ENCODE data around the gene CELSR1. TPM values are rescaled to one million over a fixed set of nuclear protein-coding genes. Genes with fewer than 3 reads are reported as not detected.

The CELSR1 gene
- total RNA-seq, 2 experiments from 2014 or later, result 1.0 to 1.1 TPM

GRCh38 chr22:46478083-46478551 lies 59.3 kb downstream of the CELSR1 start:
- Mint-ChIP-seq H3K27ac (no peak overlapping the region), H3K4me3 (no peak overlapping the region), H3K27me3 (peaks cover 4% of the 10 kb centered on the region), H3K4me1 (ENCODE audit: low read depth) (peaks cover 20% of the 10 kb centered on the region), H3K9me3 (no peaks in the 10 kb centered on the region), H3K36me3 (ENCODE audit: low read depth) (no peaks in the 10 kb centered on the region)
- no peak for TF ChIP-seq CTCF (IDR thresholded peaks at IDR 0.05)
- Histone ChIP-seq H3K36me3 (ENCODE audit: insufficient read depth, low read length) (no peaks in the 10 kb centered on the region), H3K27ac (ENCODE audit: low read depth in 1 of 2, low read length in 2 of 2) (no peak overlapping the region), H3K4me1 (ENCODE audit: insufficient read depth, low read length) (no peaks in the 10 kb centered on the region), H3K9me3 (ENCODE audit: control insufficient read depth in 1 of 2, insufficient read depth in 1 of 2, low read length in 2 of 2) (no peaks in the 10 kb centered on the region), H3K27me3 (ENCODE audit: control insufficient read depth in 1 of 2, insufficient read depth in 2 of 2, low read length in 2 of 2) (no peaks in the 10 kb centered on the region), H3K4me3 (ENCODE audit: low read length) (no peak overlapping the region)
- CTCF ChIA-PET, result no interaction called here
- intact Hi-C loops (cut with DNase I, micrococcal nuclease), result no loop called here
- POLR2A ChIA-PET, result no interaction called here
- ATAC-seq (ENCODE audit: poor library complexity) (no peak), DNase-seq (no peak)

- CTCF ChIA-PET, result no interaction called here
- no peaks in the 10 kb centered on the region for H3K36me3 ChIP-seq (ENCODE audit: insufficient read depth, low read length)
- intact Hi-C loops (cut with DNase I, micrococcal nuclease), result no loop called here
- H3K27ac Mint-ChIP-seq, result no peak overlapping the region
- H3K4me3 ChIP-seq (ENCODE audit: low read length), result no peak overlapping the region
- H3K27ac ChIP-seq (ENCODE audit: low read depth in 1 of 2, low read length in 2 of 2), result no peak overlapping the region
- H3K4me1 Mint-ChIP-seq (ENCODE audit: low read depth), result peaks cover 16% of the 10 kb centered on the region
- peak overlapping the region; percentile 5 for H3K4me3 Mint-ChIP-seq
- no peaks in the 10 kb centered on the region for H3K36me3 Mint-ChIP-seq (ENCODE audit: low read depth)
- H3K27me3 Mint-ChIP-seq, result peaks cover 4% of the 10 kb centered on the region
- no peak for TF ChIP-seq CTCF (IDR thresholded peaks at IDR 0.05)
- no peaks in the 10 kb centered on the region for H3K4me1 ChIP-seq (ENCODE audit: insufficient read depth, low read length)
- ATAC-seq (ENCODE audit: poor library complexity) (peak; percentile 55), DNase-seq (peak in 2 of 14 experiments; percentile 50 to 56)
- no peaks in the 10 kb centered on the region for H3K27me3 ChIP-seq (ENCODE audit: control insufficient read depth in 1 of 2, insufficient read depth in 2 of 2, low read length in 2 of 2)
- H3K9me3 Mint-ChIP-seq, result no peaks in the 10 kb centered on the region
- H3K9me3 ChIP-seq (ENCODE audit: control insufficient read depth in 1 of 2, insufficient read depth in 1 of 2, low read length in 2 of 2), result no peaks in the 10 kb centered on the region
- POLR2A ChIA-PET, result no interaction called here
Measured at GRCh38 chr22:46476547-46476941, 60.9 kb downstream of the CELSR1 start.

GRCh38 chr22:46473896-46474557 lies 63.4 kb downstream of the CELSR1 start:
- no peak for TF ChIP-seq CTCF (IDR thresholded peaks at IDR 0.05)
- ATAC-seq (ENCODE audit: poor library complexity) (no peak), DNase-seq (no peak)
- Mint-ChIP-seq H3K4me3 (no peak overlapping the region), H3K36me3 (ENCODE audit: low read depth) (no peaks in the 10 kb centered on the region), H3K27me3 (peaks cover 2% of the 10 kb centered on the region), H3K9me3 (no peaks in the 10 kb centered on the region), H3K4me1 (ENCODE audit: low read depth) (peaks cover 9% of the 10 kb centered on the region), H3K27ac (no peak overlapping the region)
- H3K27me3 ChIP-seq (ENCODE audit: control insufficient read depth in 1 of 2, insufficient read depth in 2 of 2, low read length in 2 of 2), result no peaks in the 10 kb centered on the region
- no peak overlapping the region for H3K27ac ChIP-seq (ENCODE audit: low read depth in 1 of 2, low read length in 2 of 2)
- ChIA-PET POLR2A (no interaction called here), CTCF (no interaction called here)
- no peaks in the 10 kb centered on the region for H3K4me1 ChIP-seq (ENCODE audit: insufficient read depth, low read length)
- H3K9me3 ChIP-seq (ENCODE audit: control insufficient read depth in 1 of 2, insufficient read depth in 1 of 2, low read length in 2 of 2), result no peaks in the 10 kb centered on the region
- intact Hi-C loops (cut with DNase I, micrococcal nuclease), result no loop called here
- no peaks in the 10 kb centered on the region for H3K36me3 ChIP-seq (ENCODE audit: insufficient read depth, low read length)
- H3K4me3 ChIP-seq (ENCODE audit: low read length), result no peak overlapping the region

Data from CD4-positive, alpha-beta T cell (primary cell).